ENCODE data around the gene TMEM242.

The TMEM242 gene

DNA sequence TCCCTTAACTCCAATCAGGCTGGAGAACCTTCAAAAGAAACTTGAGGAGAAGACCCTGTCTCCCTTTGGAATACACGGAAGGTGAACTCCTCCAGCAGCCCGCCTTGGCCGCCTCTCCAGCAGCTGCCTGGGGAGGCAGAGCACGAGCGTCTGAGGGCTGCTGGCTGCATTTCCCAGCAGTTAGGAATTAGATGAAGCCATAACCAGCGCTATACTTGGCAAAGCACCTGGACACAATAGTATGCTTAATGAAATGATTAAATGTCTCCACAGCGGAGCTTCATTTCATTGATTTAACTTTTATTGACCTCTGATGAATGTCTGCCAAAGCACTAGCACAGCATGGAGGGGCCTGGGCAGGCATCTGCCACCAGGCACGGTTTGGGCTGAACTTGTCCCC is 73.5 kb downstream of the TMEM242 start:
- no peak for DNase-seq (ENCODE audit: low spot score)

DNA sequence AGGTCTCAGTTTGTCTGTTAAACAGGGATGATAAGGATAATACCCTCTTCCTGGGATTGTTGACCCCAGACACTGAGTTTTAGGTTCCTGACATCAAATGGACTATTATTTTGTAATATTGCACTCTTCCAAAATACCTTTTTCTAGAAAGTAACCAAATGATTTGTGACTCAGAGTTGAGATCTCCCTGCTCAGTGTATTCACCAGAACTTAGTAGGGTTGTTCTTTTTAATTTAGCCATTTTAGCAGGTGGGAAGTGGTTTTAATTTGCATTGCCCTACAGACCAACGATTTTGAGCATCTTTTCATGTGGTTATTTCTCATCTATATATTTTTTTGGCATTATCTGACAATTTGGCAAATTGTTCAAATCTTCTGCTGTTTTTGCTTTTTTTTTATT is 75.1 kb downstream of the TMEM242 start:
- no peak for DNase-seq (ENCODE audit: low spot score)

DNA sequence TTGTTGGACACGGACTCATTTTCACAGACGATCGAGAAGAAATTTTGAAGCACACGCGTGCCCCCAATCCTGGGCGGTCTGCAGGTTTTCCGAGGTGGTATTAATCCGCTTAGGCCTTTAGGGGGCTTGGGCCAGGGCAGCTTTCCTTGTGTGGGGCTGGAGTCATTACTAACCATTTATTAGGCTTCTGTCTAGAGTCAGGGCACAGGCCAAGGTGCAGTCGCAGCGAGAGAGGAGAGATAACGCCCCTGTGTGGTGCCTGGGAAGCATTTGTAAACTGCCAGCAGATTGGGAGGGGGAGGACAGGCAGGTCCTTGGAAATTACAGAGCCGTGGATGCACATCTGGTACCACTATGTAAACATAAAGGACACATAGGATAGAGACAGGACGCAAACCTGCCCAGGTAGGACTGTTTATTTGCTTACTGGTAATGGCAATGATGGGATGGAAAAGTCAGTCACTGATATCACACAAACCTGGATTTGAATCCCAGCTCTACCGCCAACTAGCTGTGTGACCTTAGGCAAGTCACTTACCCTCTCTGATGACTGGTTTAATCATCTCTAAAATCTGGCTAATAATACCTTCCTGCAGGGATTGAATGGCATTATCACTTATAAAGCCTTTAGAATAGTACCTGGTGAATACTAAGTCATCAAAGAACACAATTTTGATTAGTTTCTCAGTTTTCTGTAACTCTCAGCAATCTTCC is 76.4 kb downstream of the TMEM242 start:
- no peak for DNase-seq (ENCODE audit: low spot score)

DNA sequence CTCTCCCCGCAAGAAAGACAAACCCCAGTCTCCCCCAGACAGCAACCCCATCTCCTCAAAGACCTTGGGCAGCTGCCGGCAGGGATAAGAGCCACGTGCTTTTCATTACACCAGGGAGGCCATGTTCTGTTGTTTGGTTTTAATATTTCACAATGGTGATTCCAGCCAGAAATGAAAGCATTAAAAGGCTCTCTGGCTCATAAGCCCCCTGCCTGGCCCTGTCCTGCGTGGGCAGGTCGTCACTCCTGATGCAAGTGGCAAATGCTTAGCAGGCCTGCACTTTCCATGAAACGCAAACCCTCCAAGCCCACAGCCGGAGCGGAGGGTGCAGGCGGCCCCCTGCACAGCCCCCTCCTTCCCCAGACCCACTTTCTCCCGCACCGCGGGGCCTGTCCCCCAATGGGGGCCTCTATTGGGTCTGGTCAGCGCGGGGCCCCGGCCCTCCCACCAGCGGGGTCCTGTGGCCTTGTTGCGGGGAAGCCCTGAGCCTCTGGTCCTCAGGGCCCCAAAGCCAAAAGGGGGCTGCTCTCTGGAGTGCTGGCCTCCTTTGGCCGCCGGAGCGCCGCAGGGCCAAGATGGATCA is 77.2 kb downstream of the TMEM242 start:
- DNase-seq (ENCODE audit: low spot score), result no peak

DNA sequence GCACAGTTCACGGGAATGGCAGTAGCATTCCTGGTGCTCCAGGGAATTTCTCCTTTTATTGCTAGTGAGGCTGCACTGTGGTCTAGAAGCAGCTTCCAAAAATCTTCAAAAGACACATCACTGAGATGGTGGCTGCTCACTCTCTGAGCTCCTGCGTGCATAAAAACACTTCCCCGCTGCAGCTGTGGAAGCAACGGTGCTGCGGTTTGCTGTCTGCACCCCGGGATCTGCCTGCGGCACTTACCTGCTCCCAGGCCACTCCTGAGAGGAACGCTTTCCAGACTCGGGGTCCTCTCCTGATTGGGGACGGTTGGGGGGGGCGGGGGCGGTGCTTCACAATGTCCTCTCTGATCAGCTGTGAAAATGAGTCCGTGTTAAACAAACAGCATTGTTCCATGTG is 77.9 kb downstream of the TMEM242 start:
- no peak for DNase-seq (ENCODE audit: low spot score)

DNA sequence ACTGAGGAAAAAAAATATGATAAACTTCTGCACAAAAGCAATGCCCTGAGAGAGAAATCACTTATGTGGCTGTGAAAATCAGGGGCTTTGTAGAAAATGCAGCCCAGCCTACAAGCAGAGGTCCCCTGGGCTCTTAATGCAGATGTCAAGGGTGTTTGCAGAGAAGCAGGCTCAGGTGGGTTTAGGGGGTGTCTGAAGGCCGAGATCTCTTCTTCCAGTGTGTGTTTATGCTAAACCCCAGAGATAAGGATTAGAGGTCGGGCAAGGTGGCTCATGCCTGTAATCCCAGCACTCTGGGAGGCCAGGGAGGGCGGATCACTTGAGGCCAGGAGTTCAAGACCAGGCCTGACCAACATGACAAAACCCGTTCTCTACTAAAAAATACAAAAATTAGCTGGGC is 78.5 kb downstream of the TMEM242 start:
- DNase-seq (ENCODE audit: low spot score), result no peak

DNA sequence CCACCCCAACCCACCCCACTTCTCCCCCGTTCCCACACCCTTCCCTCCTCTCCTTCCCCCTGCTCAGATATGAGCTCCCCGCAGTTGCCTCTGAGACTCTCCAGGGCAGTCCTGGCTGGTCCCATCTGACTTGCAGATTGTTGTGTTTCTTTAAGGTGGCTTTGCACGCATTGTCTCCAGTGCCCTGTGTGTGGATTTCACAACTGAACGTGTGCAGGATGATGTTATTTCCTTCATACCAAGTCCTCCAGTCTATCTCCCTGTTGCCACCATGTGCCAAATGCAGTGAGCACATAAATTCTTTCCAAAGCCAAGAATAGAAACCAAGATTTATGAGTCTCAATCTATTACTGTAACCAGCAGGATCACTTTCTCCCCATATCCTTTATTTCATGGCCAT is 79.1 kb downstream of the TMEM242 start:
- no peak for DNase-seq (ENCODE audit: low spot score)

DNA sequence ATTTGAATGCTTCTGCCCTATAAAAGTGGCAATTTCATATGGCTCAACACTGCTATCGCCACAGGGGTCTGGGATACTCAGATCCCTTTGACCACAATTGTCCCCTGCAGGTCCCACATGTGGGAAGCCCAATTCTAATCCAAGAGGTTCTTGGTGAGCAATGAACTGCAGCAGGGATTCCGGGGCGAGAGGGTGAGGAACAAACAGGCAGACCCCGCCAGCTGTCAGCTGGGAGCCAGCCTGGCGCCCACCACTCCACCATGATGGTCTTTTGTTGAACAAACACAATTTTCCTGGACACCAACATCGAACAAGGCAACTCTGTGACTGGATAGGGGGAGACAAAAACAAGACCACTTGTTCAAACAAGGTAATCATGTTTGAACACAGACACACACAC is 80.5 kb downstream of the TMEM242 start:
- DNase-seq (ENCODE audit: low spot score), result no peak

DNA sequence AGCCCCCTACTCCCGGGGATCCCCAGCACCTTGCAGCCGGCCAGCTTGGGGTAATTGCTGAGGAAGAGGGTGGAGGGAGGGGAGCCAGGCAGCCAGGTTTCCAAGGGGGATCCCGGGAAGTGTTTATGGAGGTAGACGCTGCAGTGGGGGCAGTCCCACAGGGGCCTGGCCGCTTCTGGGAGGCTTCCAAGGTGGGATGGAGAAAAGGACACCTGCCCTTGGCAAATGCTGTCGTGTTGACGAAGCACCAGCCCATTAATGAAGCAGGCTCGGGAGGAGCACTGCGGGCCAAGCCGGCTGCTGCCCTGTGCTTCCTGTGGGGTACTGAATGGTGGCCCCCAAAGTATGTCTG is 82.4 kb downstream of the TMEM242 start:
- no peak for DNase-seq (ENCODE audit: low spot score)

DNA sequence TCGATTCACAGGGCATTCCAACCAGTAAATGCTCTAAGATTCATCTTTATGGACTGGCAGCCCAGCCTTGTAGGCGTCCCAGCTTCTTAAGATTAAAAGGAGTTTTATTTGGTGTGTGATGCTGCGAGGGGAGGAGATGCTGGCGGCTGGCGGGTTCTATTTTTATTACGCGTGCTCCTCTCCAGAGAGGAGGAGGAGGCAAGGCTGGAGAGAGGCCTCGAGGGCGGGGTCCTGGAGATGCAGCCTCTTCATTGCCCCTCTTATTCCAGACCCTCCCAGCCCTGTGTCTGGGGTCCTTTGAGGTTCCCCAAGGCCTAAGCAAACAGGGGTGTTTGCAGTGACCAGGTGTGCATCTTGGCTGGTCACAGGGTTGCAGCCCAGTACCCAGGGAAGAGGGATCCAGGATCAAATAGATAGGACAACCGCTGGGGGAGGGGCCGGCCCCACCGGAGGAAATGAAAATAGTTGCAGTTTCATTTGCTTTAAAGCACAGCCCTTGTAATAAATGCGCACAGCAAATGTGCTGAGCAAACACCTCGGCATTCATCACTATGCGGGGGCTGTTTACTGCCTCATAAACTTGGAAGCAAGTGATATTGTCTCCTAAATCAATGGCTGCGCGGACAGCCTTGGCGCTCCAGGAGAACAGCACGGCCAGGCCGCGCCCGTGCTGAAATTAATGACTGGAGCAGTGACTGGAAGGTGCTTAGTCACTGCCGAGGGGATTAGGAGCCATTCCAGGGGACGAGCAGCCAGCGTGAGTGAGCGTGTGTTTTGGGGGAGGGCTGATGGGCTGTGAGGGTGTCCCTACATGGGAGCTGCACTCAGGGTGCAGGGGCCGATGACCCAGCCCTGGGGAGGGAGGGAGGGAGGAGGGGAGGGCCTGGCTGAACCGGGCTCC is 83.0 kb downstream of the TMEM242 start:
- DNase-seq (ENCODE audit: low spot score), result no peak

DNA sequence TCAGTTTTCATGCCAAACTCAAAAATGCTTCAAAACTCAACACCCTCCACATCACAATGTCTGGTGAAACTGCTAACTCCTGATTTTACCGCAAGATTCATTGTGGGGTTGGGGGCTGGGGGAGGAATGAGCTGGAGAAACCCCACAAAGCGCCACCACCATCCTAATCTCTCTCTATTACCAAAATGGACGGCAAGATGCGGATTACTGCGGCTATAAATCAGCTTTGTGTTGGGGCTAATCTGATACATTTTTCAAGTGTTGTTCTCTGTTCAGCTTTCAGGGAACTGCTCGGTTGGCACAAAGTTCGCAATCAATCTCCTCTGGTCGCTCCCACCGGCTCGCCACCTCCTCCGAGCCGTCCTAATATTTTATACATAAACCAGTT is 83.7 kb downstream of the TMEM242 start:
- no peak for DNase-seq (ENCODE audit: low spot score)

Measured in hematopoietic multipotent progenitor cell treated with erythropoietin and hydrocortisone succinate and interleukin-3 and kit ligand, for 15 days (in vitro differentiated cells).